ENCODE data around the gene SIX5.
A peak's percentile ranks its signal among the peaks of the same experiment; 100 is the strongest.
"Not testable (repeated sequence)": the region's sequence is repeated elsewhere in the genome, so short reads cannot be mapped to it uniquely, and the experiment has no call there.

The SIX5 gene

GRCh38 chr19:45739498-45740439 is 29.3 kb downstream of the SIX5 start:
- no peak overlapping the region for H3K4me3 ChIP-seq (ENCODE audit: low read length)
- TF ChIP-seq CTCF (conservative IDR thresholded peaks at IDR 0.05; ENCODE audit: low read depth, low read length) = no peak
- DNase-seq (ENCODE audit: low read depth) = no peak

- H3K4me3 ChIP-seq (ENCODE audit: low read length) = no peak within 1 kb of the TSS
- no peak for TF ChIP-seq CTCF (conservative IDR thresholded peaks at IDR 0.05; ENCODE audit: low read depth, low read length)
- no peak for DNase-seq (ENCODE audit: low read depth)
Measured at GRCh38 chr19:45733160-45733810, 35.8 kb downstream of the SIX5 start, which contains the start of gene MEIOSIN. Gene MEIOSIN, plus strand, starts transcription at chr19:45733439. Its CDS starts 1,938 bp downstream, at chr19:45735377.

- TF ChIP-seq CTCF (conservative IDR thresholded peaks at IDR 0.05; ENCODE audit: low read depth, low read length) = peak; percentile 35
- peak within 1 kb of the TSS; percentile 95 for H3K4me3 ChIP-seq (ENCODE audit: low read length)
- peak; percentile 94 for DNase-seq (ENCODE audit: low read depth)
Measured at GRCh38 chr19:45730368-45731288, 38.4 kb downstream of the SIX5 start, which contains the start of gene FBXO46. Gene FBXO46, minus strand, starts transcription at chr19:45730896. Its CDS starts 17,401 bp downstream, at chr19:45713495.

DNA sequence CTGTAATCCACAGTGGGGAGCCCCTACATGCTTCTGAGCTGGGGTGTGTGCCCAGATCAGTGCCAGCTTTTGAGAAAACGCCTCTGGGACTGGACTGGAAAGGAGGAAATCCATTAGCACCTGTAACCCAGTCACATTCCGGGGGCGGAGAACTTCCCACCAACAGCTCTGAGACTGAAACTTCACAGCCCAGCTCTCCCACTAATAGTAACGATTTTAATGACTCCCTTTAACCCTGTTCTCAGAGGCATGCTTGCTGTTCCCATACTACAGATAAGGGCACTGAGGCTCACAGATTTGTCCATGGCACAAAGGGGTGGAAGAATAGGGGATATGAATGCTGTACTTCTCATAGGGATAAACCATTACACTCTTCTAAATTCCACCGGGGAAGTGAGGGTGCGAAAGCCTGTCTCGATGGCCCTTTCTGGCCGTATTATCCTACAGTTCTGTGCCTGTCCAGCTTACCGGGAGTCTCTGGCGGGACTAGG is 39.2 kb downstream of the SIX5 start:
- no peak for DNase-seq (ENCODE audit: low read depth)
- H3K4me3 ChIP-seq (ENCODE audit: low read length) = peak overlapping the region; percentile 95
- no peak for TF ChIP-seq CTCF (conservative IDR thresholded peaks at IDR 0.05; ENCODE audit: low read depth, low read length)

DNA sequence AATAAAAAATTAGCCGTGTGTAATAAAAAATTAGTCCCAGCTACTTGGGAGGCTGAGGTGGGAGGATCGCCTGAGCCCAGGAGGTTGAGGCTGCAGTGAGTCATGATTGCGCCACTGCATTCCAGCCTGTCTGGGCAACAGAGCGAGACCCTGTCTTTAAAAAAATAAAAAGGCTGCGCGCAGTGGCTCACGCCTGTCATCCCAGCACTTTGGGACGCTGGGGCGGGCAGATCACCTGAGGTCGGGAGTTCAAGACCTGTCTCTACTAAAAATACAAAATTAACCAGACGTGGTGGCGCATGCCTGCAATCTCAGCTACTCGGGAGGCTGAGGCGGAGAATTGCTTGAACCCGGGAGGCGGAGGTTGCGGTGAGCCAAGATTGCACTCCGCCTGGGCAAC is 40.4 kb downstream of the SIX5 start:
- not testable (repeated sequence) for DNase-seq (ENCODE audit: low read depth); H3K4me3 ChIP-seq (ENCODE audit: low read length)

- not testable (repeated sequence) for DNase-seq (ENCODE audit: low read depth)
Measured at GRCh38 chr19:45720065-45720464, 49.0 kb downstream of the SIX5 start.

DNA sequence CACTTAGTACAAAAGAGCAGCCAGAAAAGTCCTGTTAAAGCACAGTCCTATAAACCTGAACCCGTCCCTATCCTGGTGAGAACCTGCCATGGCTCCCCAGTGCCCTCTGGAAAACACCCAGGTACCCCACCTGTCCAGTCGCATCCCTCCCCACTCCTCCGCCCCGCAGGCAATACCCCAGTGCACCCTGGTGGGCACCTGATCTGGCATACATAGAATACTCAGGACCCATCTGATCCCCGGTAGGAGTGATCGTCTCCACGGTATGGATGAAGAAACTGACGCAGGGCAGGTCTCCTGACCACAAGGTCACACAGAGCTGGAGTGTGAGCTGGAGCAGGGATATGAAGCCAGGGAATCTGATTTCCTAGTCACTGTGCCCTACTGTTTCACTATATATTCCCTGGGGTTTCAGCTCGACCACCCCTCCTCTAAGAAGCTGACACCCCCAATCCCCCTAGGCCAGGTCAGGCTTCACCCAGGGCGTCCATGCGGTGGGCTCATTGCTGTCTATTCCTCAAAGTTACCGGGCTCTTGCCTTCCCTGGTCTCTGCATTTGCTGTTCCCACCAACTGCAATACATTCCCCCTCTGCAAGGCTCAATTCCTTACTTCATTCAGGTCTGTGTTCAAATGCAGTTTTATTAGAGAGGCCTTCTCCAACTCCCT is 50.9 kb downstream of the SIX5 start:
- peak; percentile 14 for TF ChIP-seq CTCF (conservative IDR thresholded peaks at IDR 0.05; ENCODE audit: low read depth, low read length)
- DNase-seq (ENCODE audit: low read depth) = no peak
- H3K4me3 ChIP-seq (ENCODE audit: low read length) = peak overlapping the region; percentile 79

More at GRCh38 chr19:45720065-45720464, 49.0 kb downstream of the SIX5 start:
- H3K4me3 ChIP-seq (ENCODE audit: low read length) = not testable (repeated sequence)
